K562 (cell line): ENCODE results near the gene STX1A. TPM values are rescaled to one million over a fixed set of nuclear protein-coding genes. Genes with fewer than 3 reads are reported as not detected.
A peak's percentile ranks its signal among the peaks of the same experiment; 100 is the strongest.

ENCODE experiments used
- EP400 ChIP-seq: fragments of 450-650 bp; IDR thresholded peaks from 2 replicates; pipeline ENCODE4 v1.6.1; 2017; ENCODE audit warnings: antibody characterized with exemption, mild to moderate bottlenecking, moderate library complexity
- GATAD2B ChIP-seq: fragments of 450-650 bp; IDR thresholded peaks from 2 replicates; pipeline ENCODE4 v1.6.1; 2017; ENCODE audit warnings: mild to moderate bottlenecking, borderline replicate concordance
- GTF3C2 ChIP-seq: IDR thresholded peaks from 3 replicates; pipeline ENCODE4 v1.6.1; 2011; ENCODE audit warnings: borderline replicate concordance, mild to moderate bottlenecking, moderate library complexity; ENCODE audit not compliant: insufficient read length; ENCODE audit errors: extremely low read depth
- HDAC2 ChIP-seq: fragments of 450-650 bp; IDR thresholded peaks from 2 replicates; pipeline ENCODE4 v1.6.1; 2016; ENCODE audit warnings: mild to moderate bottlenecking
- HOXB6 ChIP-seq: fragments of 250-450 bp; sonication (Bioruptor Pico); IDR thresholded peaks from 2 replicates; pipeline ENCODE4 v1.5.1; 2022; ENCODE audit warnings: mild to moderate bottlenecking, borderline replicate concordance
- NCOA4 ChIP-seq: fragments of 450-650 bp; IDR thresholded peaks from 2 replicates; pipeline ENCODE4 v1.6.1; 2018; ENCODE audit warnings: mild to moderate bottlenecking; ENCODE audit not compliant: partially characterized antibody
- PHF21A ChIP-seq: fragments of 450-650 bp; IDR thresholded peaks from 2 replicates; pipeline ENCODE4 v1.6.1; 2017; ENCODE audit warnings: low read depth, borderline replicate concordance
- REST ChIP-seq, 2 experiments: fragments of 450-650 bp; formaldehyde crosslinking in 1 of 2; IDR thresholded peaks; 2 replicates each; pipeline versions ENCODE4 v1.4.0 to v1.6.1; 2014 to 2020; ENCODE audit warnings: mild to moderate bottlenecking in 2 of 2, borderline replicate concordance in 1 of 2, low read depth in 1 of 2
- TAF9B ChIP-seq: fragments of 450-650 bp; IDR thresholded peaks from 2 replicates; pipeline ENCODE4 v1.6.1; 2018; ENCODE audit warnings: mild to moderate bottlenecking; ENCODE audit not compliant: partially characterized antibody
- TCF15 ChIP-seq: fragments of 250-450 bp; sonication (Bioruptor Pico); IDR thresholded peaks from 2 replicates; pipeline ENCODE4 v1.8.0; 2022; ENCODE audit warnings: moderate library complexity, mild to moderate bottlenecking, inconsistent platforms
- ZBTB33 ChIP-seq: sonication (generic); formaldehyde crosslinking; IDR thresholded peaks from 2 replicates; pipeline ENCODE4 v1.8.1; 2023; ENCODE audit warnings: mild to moderate bottlenecking, missing genetic modification reagents
- ZKSCAN1 ChIP-seq: fragments of 150-350 bp; IDR thresholded peaks from 2 replicates; pipeline ENCODE4 v1.6.1; 2016; ENCODE audit warnings: low read depth, low read length
- ZKSCAN8 ChIP-seq: fragments of 200-800 bp; sonication (Bioruptor generic); IDR thresholded peaks from 2 replicates; pipeline ENCODE4 v1.6.1; 2016; ENCODE audit warnings: missing genetic modification characterization, missing compliant biosample characterization
- polyA plus RNA-seq, 8 experiments: library from polyadenylated mRNA; depleted of rRNA in 4 of 8; stranded (reverse) in 5 of 8; unstranded in 3 of 8; fragments of >200 nt; fragmentation: Nextera tagmentation in 2 of 8; fragmentation: Illumina TruSeq in 1 of 8; extraction: Ambion mirVana in 2 of 8; extraction: Trizol in 1 of 8; gene quantifications; 2 replicates each; pipeline versions ENCODE4 v1.2.1 to v1.2.3, GENCODE V29; 2011 to 2014; ENCODE audit warnings: inconsistent platforms in 1 of 8, missing spikeins in 1 of 8
- total RNA-seq, 7 experiments: library from RNA; depleted of rRNA in 6 of 7; stranded (reverse); fragments of >200 nt in 6 of 7; fragmentation: Illumina TruSeq in 2 of 7; extraction: Trizol in 2 of 7; gene quantifications; 2 replicates each; pipeline versions ENCODE4 v1.2.1 to v1.2.3, GENCODE V29; 2011 to 2021; ENCODE audit warnings: low replicate concordance in 1 of 7

Gene STX1A
- total and polyA plus RNA-seq, 9 of the 15 experiments (the other 6 are each of a cell fraction or from before 2014, with no cell fraction given): 0.04 to 15.1 (median 6.3) TPM

GRCh38 chr7:73667344-73668102 is 51.9 kb downstream of the STX1A start, which contains the start of gene VPS37D (continued):
- TF ChIP-seq REST (IDR thresholded peaks at IDR 0.05; ENCODE audit: borderline replicate concordance) (peak; percentile 89), REST (CRISPR knock-in tag; IDR thresholded peaks at IDR 0.05; ENCODE audit: low read depth) (no peak), ZKSCAN1 (0 out of 2 replicates have a peak, but pooled peaks have one; percentile 14), GTF3C2 (no peak), EP400 (no peak), ZBTB33 (CRISPR knock-in tag) (peak; percentile 10), ZKSCAN8 (CRISPR knock-in tag) (no peak), TCF15 (CRISPR knock-in tag) (no peak), GATAD2B (peak; percentile 96), TAF9B (no peak), HDAC2 (peak; percentile 100), NCOA4 (peak; percentile 90), PHF21A (peak; percentile 67; the same call in 1 of the 2 replicates), HOXB6 (CRISPR knock-in tag) (no peak)
